ENCODE measurements around the gene ODAM. TPM values are rescaled to one million over a fixed set of nuclear protein-coding genes. Genes with fewer than 3 reads are reported as not detected.
A peak's percentile ranks its signal among the peaks of the same experiment; 100 is the strongest.

The ODAM gene
- total and polyA plus RNA-seq, 2 of the 8 experiments (the other 6 are each of a cell fraction or from before 2014, with no cell fraction given), result 0.21 TPM; not detected in 1

DNA sequence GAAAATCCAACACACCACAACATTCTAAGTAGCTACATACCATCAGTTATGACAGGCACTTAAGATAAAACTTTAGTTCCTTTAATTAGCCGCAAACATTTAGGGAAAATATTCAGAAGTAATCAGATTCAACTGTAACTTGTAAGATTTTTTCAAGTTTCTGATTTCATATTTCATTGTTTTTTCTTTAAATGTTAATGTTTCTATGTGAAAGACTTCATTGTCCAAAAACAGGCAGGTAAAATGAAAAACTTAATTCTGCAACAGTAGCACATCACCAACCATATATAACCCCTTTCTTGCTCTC, 11.6 kb upstream of the ODAM start:
- no peak overlapping the region for H2BK15ac ChIP-seq (ENCODE audit: low read length)
- no peak overlapping the region for H3K4me3 ChIP-seq (ENCODE audit: extremely low read depth in 1 of 4, insufficient read depth in 2 of 4, low read depth in 3 of 4, low read length in 4 of 4)
- H3K9me3 ChIP-seq (ENCODE audit: insufficient read depth in 2 of 2, low read depth in 1 of 2, low read length in 1 of 2), result no peaks in the 10 kb centered on the region
- no peak overlapping the region for H4K91ac ChIP-seq (replicated peaks; ENCODE audit: insufficient read length, low read length)
- H2BK120ac ChIP-seq (replicated peaks; ENCODE audit: low read depth, low read length), result no peak overlapping the region
- H3K36me3 ChIP-seq (ENCODE audit: control insufficient read depth in 2 of 4, insufficient read depth in 4 of 4, low read length in 3 of 4), result no peaks in the 10 kb centered on the region
- no peak for TF ChIP-seq GABPA (IDR thresholded peaks at IDR 0.05; ENCODE audit: borderline replicate concordance, insufficient read depth, low read length)
- TF ChIP-seq HDAC6 (IDR thresholded peaks at IDR 0.05; ENCODE audit: low read depth, low read length), result no peak
- TF ChIP-seq, protein P1, sequence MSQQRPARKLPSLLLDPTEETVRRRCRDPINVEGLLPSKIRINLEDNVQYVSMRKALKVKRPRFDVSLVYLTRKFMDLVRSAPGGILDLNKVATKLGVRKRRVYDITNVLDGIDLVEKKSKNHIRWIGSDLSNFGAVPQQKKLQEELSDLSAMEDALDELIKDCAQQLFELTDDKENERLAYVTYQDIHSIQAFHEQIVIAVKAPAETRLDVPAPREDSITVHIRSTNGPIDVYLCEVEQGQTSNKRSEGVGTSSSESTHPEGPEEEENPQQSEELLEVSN (IDR thresholded peaks at IDR 0.05), result no peak
- H2BK5ac ChIP-seq (ENCODE audit: low read depth, low read length), result no peak overlapping the region
- no peak overlapping the region for H2AK5ac ChIP-seq (ENCODE audit: low read depth, low read length)
- H3K79me1 ChIP-seq (ENCODE audit: low read depth, low read length), result no peaks in the 10 kb centered on the region
- no peak overlapping the region for H4K5ac ChIP-seq (ENCODE audit: insufficient read length, low read depth, low read length)
- peaks cover 2% of the 10 kb centered on the region; the same call in 1 of the 2 replicates for H3K23me2 ChIP-seq (ENCODE audit: low read depth, low read length)
- WGBS, 2 experiments (ENCODE audit: extremely low coverage in 1 of 2, insufficient coverage in 1 of 2, insufficient read length in 1 of 2, insufficient replicate concordance in 2 of 2, low coverage in 1 of 2, low lambda C conversion rate in 2 of 2, missing lambda C conversion rate in 1 of 2), result 68% methylated on average over 1 of the region's 1 CpG; no CpG with 5 or more reads in 1 of the 2 experiments
- no peak overlapping the region for H3K18ac ChIP-seq (ENCODE audit: extremely low read depth, low read length)
- CTCF ChIA-PET (ENCODE audit: partially characterized antibody), result interaction anchor here (0.6 to 3.3 kb wide), 26 partner anchors 9 to 527 kb away, joined by 3 to 13 read pairs (median 4); partner anchors contain the start of genes CSN1S1 and ODAM
- H3K23ac ChIP-seq (ENCODE audit: insufficient read length), result no peak overlapping the region
- no peak overlapping the region for H3K27ac ChIP-seq (ENCODE audit: low read depth, low read length)
- no peaks in the 10 kb centered on the region for H3K4me1 ChIP-seq (replicated peaks in 1 of 4; ENCODE audit: control insufficient read depth in 3 of 4, insufficient read depth in 4 of 4, low read length in 3 of 4)
- no peak for FAIRE-seq
- H2BK12ac ChIP-seq (ENCODE audit: low read depth, low read length), result no peak overlapping the region
- POLR2A ChIA-PET (ENCODE audit: partially characterized antibody), result no interaction called here
- H4K8ac ChIP-seq (ENCODE audit: extremely low read depth, insufficient read depth, low read length), result no peak overlapping the region
- no peak overlapping the region for H3K4me2 ChIP-seq (ENCODE audit: insufficient read depth in 1 of 2, low read depth in 2 of 2, low read length in 2 of 2)
- DNase-seq (ENCODE audit: low read depth in 1 of 2, low spot score in 2 of 2), result no peak
- peak overlapping the region in 1 of 4 experiments; percentile 34; a peak in 1 of 7 replicates for H3K9ac ChIP-seq (replicated peaks in 1 of 4; ENCODE audit: extremely low read depth in 1 of 4, low read depth in 3 of 4, low read length in 3 of 4)
- no peak overlapping the region for H2BK20ac ChIP-seq (ENCODE audit: low read length)
- H4K20me1 ChIP-seq (replicated peaks in 1 of 2; ENCODE audit: control insufficient read depth in 1 of 2, insufficient read depth in 2 of 2, low read length in 2 of 2), result no peaks in the 10 kb centered on the region
- no peaks in the 10 kb centered on the region for H3K27me3 ChIP-seq (replicated peaks in 1 of 4; ENCODE audit: control insufficient read depth in 3 of 4, extremely low read depth in 1 of 4, insufficient read depth in 3 of 4, low read length in 3 of 4)
- H2AFZ ChIP-seq (ENCODE audit: low read length), result no peak overlapping the region
- H3K4ac ChIP-seq (replicated peaks; ENCODE audit: insufficient read length, low read depth, low read length), result no peak overlapping the region
- no peak overlapping the region for H3K14ac ChIP-seq (ENCODE audit: insufficient read length)
- no peaks in the 10 kb centered on the region for H3K79me2 ChIP-seq (ENCODE audit: control insufficient read depth in 1 of 2, insufficient read depth in 2 of 2, low read length in 2 of 2)
- no peak overlapping the region for H3K56ac ChIP-seq (replicated peaks; ENCODE audit: insufficient read length, low read depth, low read length)
